ENCODE results near the gene APOC3.

- TF ChIP-seq EZH2phosphoT487 (IDR thresholded peaks at IDR 0.05; ENCODE audit: borderline replicate concordance, low read length) (no peak), CTCF (conservative IDR thresholded peaks at IDR 0.05; ENCODE audit: low read depth, low read length) (no peak)
Measured at GRCh38 chr11:116819049-116819448, 10.7 kb upstream of the APOC3 start.
